Measurements from ENCODE around the gene MRPL12.
"Not testable (repeated sequence)": the region's sequence is repeated elsewhere in the genome, so short reads cannot be mapped to it uniquely, and the experiment has no call there.

The MRPL12 gene

GRCh38 chr17:81702934-81703746, at the start of gene MRPL12:
TSS of gene MRPL12 (plus strand) at chr17:81703367. CDS start at chr17:81703502, 135 bp downstream.
- peak; percentile 82 to 89 for DNase-seq (ENCODE audit: low read depth in 2 of 2)

- no peak for DNase-seq (ENCODE audit: low read depth in 2 of 2)
Measured at GRCh38 chr17:81655378-81656117, 47.6 kb upstream of the MRPL12 start.

- DNase-seq (ENCODE audit: low read depth in 2 of 2), result no peak
Measured at GRCh38 chr17:81656118-81656743, 46.9 kb upstream of the MRPL12 start, which contains the start of gene PDE6G. TSS of gene PDE6G (minus strand) at chr17:81656542. CDS start at chr17:81653305, 3,237 bp downstream.

GRCh38 chr17:81656835-81657234, 46.3 kb upstream of the MRPL12 start:
- DNase-seq (ENCODE audit: low read depth in 2 of 2), result no peak

GRCh38 chr17:81659038-81659437, 44.1 kb upstream of the MRPL12 start:
- no peak for DNase-seq (ENCODE audit: low read depth in 2 of 2)

- no peak for DNase-seq (ENCODE audit: low read depth in 2 of 2)
Measured at GRCh38 chr17:81660441-81660840, 42.7 kb upstream of the MRPL12 start.

- DNase-seq (ENCODE audit: low read depth in 2 of 2), result no peak
Measured at GRCh38 chr17:81662002-81662401, 41.2 kb upstream of the MRPL12 start.

GRCh38 chr17:81664051-81664470, 39.1 kb upstream of the MRPL12 start:
- DNase-seq (ENCODE audit: low read depth in 2 of 2), result no peak

- peak in 1 of 2 donors; percentile 48 for DNase-seq (ENCODE audit: low read depth in 2 of 2)
Measured at GRCh38 chr17:81665205-81666091, 37.7 kb upstream of the MRPL12 start.

- DNase-seq (ENCODE audit: low read depth in 2 of 2), result no peak
Measured at GRCh38 chr17:81666092-81666341, 37.1 kb upstream of the MRPL12 start.

- peak; percentile 91 to 92 for DNase-seq (ENCODE audit: low read depth in 2 of 2)
Measured at GRCh38 chr17:81666342-81667191, 36.6 kb upstream of the MRPL12 start, which contains the start of the genes CCDC137 and OXLD1. TSS of gene CCDC137 (plus strand) at chr17:81666737. CDS start at chr17:81666767, 30 bp downstream. TSS of gene OXLD1 (minus strand) at chr17:81666605. CDS start at chr17:81666577, 28 bp downstream.

- DNase-seq (ENCODE audit: low read depth in 2 of 2), result no peak
Measured at GRCh38 chr17:81667754-81668153, 35.4 kb upstream of the MRPL12 start.

- DNase-seq (ENCODE audit: low read depth in 2 of 2), result no peak
Measured at GRCh38 chr17:81672504-81672903, 30.7 kb upstream of the MRPL12 start.

- no peak for DNase-seq (ENCODE audit: low read depth in 2 of 2)
Measured at GRCh38 chr17:81672954-81673353, 30.2 kb upstream of the MRPL12 start.

- no peak for DNase-seq (ENCODE audit: low read depth in 2 of 2)
Measured at GRCh38 chr17:81673561-81674258, 29.5 kb upstream of the MRPL12 start.

GRCh38 chr17:81675515-81676221, 27.5 kb upstream of the MRPL12 start:
- not testable (repeated sequence) for DNase-seq (ENCODE audit: low read depth in 2 of 2)

- no peak for DNase-seq (ENCODE audit: low read depth in 2 of 2)
Measured at GRCh38 chr17:81676906-81677305, 26.3 kb upstream of the MRPL12 start.

GRCh38 chr17:81680150-81680549, 23.0 kb upstream of the MRPL12 start:
- no peak for DNase-seq (ENCODE audit: low read depth in 2 of 2)

- no peak for DNase-seq (ENCODE audit: low read depth in 2 of 2)
Measured at GRCh38 chr17:81681672-81682071, 21.5 kb upstream of the MRPL12 start.

Measured in stimulated activated CD8-positive, alpha-beta memory T cell treated with anti-CD3 and anti-CD28 coated beads, Interleukin-2, amount 100 ng/mL, for 48 hours (primary cell).